HepG2 (cell line): Measurements from ENCODE around the gene CAPZA1.

Source experiments
- MAFK ChIP-seq, 2 experiments: IDR thresholded peaks in 1 of 2; conservative IDR thresholded peaks in 1 of 2; 2 replicates each; pipeline ENCODE4 v1.6.1; 2011; ENCODE audit warnings: improper control_type of control experiment in 2 of 2, low read length in 2 of 2
- ZBTB8A ChIP-seq: sonication (generic); formaldehyde crosslinking; IDR thresholded peaks from 2 replicates; pipeline ENCODE4 v1.4.0; 2020; ENCODE audit warnings: mild to moderate bottlenecking, low read depth, missing genetic modification reagents, borderline replicate concordance
- ZC3H13 ChIP-seq: sonication (generic); formaldehyde crosslinking; IDR thresholded peaks from 2 replicates; pipeline ENCODE4 v1.8.1; 2023; ENCODE audit warnings: mild to moderate bottlenecking, missing genetic modification reagents, moderate library complexity
- ZNF441 ChIP-seq: sonication (generic); formaldehyde crosslinking; IDR thresholded peaks from 2 replicates; pipeline ENCODE4 v1.7.0; 2021; ENCODE audit warnings: missing genetic modification reagents, borderline replicate concordance
- ZNF709 ChIP-seq: sonication (generic); formaldehyde crosslinking; IDR thresholded peaks from 2 replicates; pipeline ENCODE4 v1.5.0; 2020; ENCODE audit warnings: mild to moderate bottlenecking, missing genetic modification reagents

GRCh38 chr1:112697781-112698201 lies 78.2 kb downstream of the CAPZA1 start:
- TF ChIP-seq ZC3H13 (no peak), ZNF709 (CRISPR knock-in tag) (no peak), ZNF441 (no peak), ZBTB8A (CRISPR knock-in tag) (no peak), MAFK (conservative IDR thresholded peaks at IDR 0.05 in 1 of 2, IDR thresholded peaks at IDR 0.05 in 1 of 2; ENCODE audit: low read length in 2 of 2) (no peak)
